Activated T-cell treated with anti-CD3 and anti-CD28 coated beads for 1 hour (primary cell): ENCODE results near the gene ACOXL.

Source experiments
- DNase-seq: peaks from one replicate; pipeline ENCODE4 v3.0.0-alpha.2; 2020; ENCODE audit warnings: low read depth

ACOXL gene

DNA sequence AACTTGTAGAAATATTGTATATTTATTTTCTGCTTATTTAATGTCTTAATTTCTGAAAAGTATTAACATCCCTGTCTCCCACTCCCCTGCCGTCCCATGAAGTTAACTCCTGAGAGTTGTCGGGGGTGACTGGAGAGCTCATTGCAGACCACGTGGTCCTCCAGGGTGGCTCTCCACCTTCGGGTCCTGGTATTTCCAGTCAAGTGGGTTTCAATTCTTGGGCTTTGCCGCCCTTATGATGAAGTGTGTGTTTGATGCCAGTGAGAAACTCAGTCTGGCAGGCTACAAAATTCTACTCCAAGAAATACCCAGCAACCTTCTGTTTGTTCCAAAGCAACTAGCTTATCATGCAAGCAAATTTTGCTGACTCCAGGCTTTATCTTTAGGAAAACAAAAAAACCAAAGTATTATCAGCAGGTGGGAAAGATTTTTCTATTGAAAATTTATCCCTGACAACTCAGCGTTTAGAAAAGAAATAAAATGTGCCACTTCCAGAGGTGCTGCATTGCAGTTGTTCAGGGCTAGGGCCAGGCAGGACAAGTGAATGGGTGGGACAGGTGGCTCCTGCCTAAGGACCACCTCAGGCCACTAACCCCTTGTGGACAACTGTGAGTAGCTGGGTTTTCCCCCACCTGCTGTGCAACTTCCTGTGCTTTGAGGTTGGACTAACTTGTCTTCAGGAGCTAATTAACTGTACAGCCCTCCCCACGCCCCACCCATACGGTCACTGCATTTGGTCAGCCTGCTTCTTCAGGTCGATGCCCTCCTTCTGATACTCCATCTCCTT lies 434.9 kb downstream of the ACOXL start:
- DNase-seq = no peak

- no peak for DNase-seq
Measured at GRCh38 chr2:111167863-111168162, 435.4 kb downstream of the ACOXL start.
